Uterus (tissue), 4 donors: ENCODE measurements around the gene SSH2. TPM values are rescaled to one million over a fixed set of nuclear protein-coding genes. Genes with fewer than 3 reads are reported as not detected.

Source experiments
- DNase-seq, 2 donors: peaks; one replicate each; pipeline ENCODE4 v3.0.0-alpha.2; 2019 to 2020
- H3K27ac ChIP-seq, 2 donors: fragments of 200-600 bp; sonication (generic); 1 replicate in 1 of 2; 2 replicates in 1 of 2; pipeline ENCODE4 v1.5.1; 2016 to 2018
- H3K27me3 ChIP-seq, 2 donors: fragments of 200-600 bp; sonication (generic); one replicate each; pipeline ENCODE4 v1.5.1; 2018 to 2019; ENCODE audit warnings: control low read depth in 1 of 2
- H3K36me3 ChIP-seq, 2 donors: fragments of 200-600 bp; sonication (generic); one replicate each; pipeline ENCODE4 v1.5.1; 2019; ENCODE audit warnings: control low read depth in 1 of 2
- H3K4me1 ChIP-seq, 2 donors: fragments of 200-600 bp; sonication (generic); one replicate each; pipeline ENCODE4 v1.5.1; 2018 to 2019; ENCODE audit warnings: control low read depth in 1 of 2
- H3K4me3 ChIP-seq, 2 donors: fragments of 200-600 bp; sonication (generic); 1 replicate in 1 of 2; 2 replicates in 1 of 2; pipeline ENCODE4 v1.5.1; 2018 to 2019; ENCODE audit warnings: mild to moderate bottlenecking in 1 of 2
- H3K9me3 ChIP-seq, 2 donors: fragments of 200-600 bp; sonication (generic); one replicate each; pipeline ENCODE4 v1.5.1; 2019; ENCODE audit warnings: control low read depth in 1 of 2
- POLR2A ChIP-seq, 2 donors: fragments of 450-650 bp; IDR thresholded peaks; one replicate each; pipeline ENCODE4 v1.6.1; 2016; ENCODE audit warnings: antibody characterized with exemption in 2 of 2, mild to moderate bottlenecking in 1 of 2, moderate library complexity in 1 of 2
- intact Hi-C: fragments of 100-400 bp; cut with DNase I; formaldehyde crosslinking; loops from one replicate; pipeline ENCODE4 v1.15.1; 2023; ENCODE audit warnings: low total_unique reads
- total RNA-seq, 4 donors: library from RNA; depleted of rRNA in 3 of 4; stranded (reverse); fragments of >200 nt in 3 of 4; gene quantifications; one replicate each; pipeline versions ENCODE4 v1.1.0 to v1.2.4, GENCODE V29; 2014 to 2023
- TF ChIP-seq, protein P1 (sequence below), 4 experiments: fragments of 200-600 bp in 2 of 4; fragments of 450-650 bp in 2 of 4; sonication (generic) in 2 of 4; IDR thresholded peaks; one replicate each; pipeline ENCODE4 v1.5.1; 2016 to 2019; ENCODE audit warnings: antibody characterized with exemption in 4 of 4, mild to moderate bottlenecking in 2 of 4, moderate library complexity in 1 of 4
- donor health status: DM: yes; HTN: yes; CAD: no.

Gene SSH2
- total RNA-seq, 4 donors from 2014 or later, result 6.9 to 36.9 (median 11.5) TPM

DNA sequence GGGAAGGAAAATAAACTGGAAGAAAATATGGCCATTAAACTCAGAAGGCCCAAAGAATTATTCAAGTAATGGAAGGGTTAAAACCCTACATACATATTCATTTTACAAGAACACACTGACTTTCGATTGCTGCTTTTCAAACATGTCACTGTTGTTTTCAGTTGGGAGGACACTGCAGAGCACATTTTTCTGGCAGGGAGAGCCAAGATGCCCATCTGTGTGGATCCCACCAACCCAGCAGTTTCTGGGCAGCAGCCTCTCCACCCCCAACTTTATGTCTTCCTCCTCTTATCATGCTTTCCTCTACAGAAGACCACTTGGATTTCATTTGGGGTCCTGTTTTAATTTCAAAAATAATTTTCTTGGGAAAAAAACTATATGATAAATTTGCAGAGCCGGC, 300.2 kb downstream of the SSH2 start:
- no peak for DNase-seq
- no peak overlapping the region for H3K27ac ChIP-seq
- no peak overlapping the region for H3K4me3 ChIP-seq
- no peaks in the 10 kb centered on the region for H3K4me1 ChIP-seq
- H3K9me3 ChIP-seq, result no peaks in the 10 kb centered on the region
- no peak for TF ChIP-seq POLR2A (IDR thresholded peaks at IDR 0.05)
- TF ChIP-seq, protein P1, sequence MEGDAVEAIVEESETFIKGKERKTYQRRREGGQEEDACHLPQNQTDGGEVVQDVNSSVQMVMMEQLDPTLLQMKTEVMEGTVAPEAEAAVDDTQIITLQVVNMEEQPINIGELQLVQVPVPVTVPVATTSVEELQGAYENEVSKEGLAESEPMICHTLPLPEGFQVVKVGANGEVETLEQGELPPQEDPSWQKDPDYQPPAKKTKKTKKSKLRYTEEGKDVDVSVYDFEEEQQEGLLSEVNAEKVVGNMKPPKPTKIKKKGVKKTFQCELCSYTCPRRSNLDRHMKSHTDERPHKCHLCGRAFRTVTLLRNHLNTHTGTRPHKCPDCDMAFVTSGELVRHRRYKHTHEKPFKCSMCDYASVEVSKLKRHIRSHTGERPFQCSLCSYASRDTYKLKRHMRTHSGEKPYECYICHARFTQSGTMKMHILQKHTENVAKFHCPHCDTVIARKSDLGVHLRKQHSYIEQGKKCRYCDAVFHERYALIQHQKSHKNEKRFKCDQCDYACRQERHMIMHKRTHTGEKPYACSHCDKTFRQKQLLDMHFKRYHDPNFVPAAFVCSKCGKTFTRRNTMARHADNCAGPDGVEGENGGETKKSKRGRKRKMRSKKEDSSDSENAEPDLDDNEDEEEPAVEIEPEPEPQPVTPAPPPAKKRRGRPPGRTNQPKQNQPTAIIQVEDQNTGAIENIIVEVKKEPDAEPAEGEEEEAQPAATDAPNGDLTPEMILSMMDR (IDR thresholded peaks at IDR 0.05), result no peak
- intact Hi-C loops, result no loop called here
- H3K27me3 ChIP-seq, result no peaks in the 10 kb centered on the region
- no peaks in the 10 kb centered on the region for H3K36me3 ChIP-seq

DNA sequence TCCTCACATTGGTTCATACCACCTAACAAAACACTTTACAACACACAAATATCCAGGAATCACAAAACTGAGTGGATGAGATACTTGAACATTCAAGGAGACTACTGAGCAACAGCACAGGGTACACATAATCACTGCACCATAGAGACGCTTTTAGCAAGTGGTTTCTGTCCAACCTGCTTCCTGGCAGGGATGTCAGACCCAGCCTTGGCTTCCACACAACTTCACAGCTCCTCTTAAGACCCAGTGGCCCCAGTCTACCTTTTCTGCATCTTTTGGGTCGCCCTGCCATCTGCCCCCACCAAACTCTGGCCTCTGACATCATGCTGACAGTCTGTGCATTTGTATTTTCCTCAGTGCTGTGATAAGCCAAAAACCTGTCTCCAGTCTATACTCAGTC, 301.4 kb downstream of the SSH2 start:
- intact Hi-C loops, result no loop called here
- H3K4me3 ChIP-seq, result no peak overlapping the region

DNA sequence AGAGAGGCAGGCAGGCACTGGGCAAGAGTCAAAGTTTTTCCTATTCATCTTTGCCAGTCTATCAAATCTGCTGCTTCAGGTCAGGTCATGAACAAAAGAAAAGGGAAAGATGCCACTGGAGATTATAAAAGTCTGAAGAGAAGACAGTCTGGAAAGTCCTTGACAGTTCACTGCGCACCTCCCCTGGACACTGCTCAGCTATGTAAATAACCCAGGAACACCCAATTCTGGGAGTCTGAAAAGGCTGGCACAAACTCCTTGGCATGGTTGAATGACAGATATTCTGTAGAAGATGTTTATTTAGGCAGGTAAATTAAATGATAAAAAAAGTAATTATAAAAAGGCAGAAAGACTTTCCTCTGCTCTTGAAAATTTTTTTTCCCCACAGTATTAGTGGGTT, 302.1 kb downstream of the SSH2 start:
- H3K9me3 ChIP-seq, result no peaks in the 10 kb centered on the region
- no peak for DNase-seq
- intact Hi-C loops, result no loop called here
- H3K4me3 ChIP-seq, result no peak overlapping the region
- no peak overlapping the region for H3K27ac ChIP-seq
- H3K4me1 ChIP-seq, result peaks cover 0 to 3% of the 10 kb centered on the region in 2 donors
- no peaks in the 10 kb centered on the region for H3K36me3 ChIP-seq
- no peak for TF ChIP-seq POLR2A (IDR thresholded peaks at IDR 0.05)
- TF ChIP-seq, protein P1 (IDR thresholded peaks at IDR 0.05), result no peak
- H3K27me3 ChIP-seq, result no peaks in the 10 kb centered on the region

More for the DNA sequence above, 301.4 kb downstream of the SSH2 start:
- Histone ChIP-seq H3K4me1 (no peaks in the 10 kb centered on the region), H3K36me3 (no peaks in the 10 kb centered on the region), H3K9me3 (no peaks in the 10 kb centered on the region), H3K27ac (no peak overlapping the region), H3K27me3 (no peaks in the 10 kb centered on the region)
- no peak for DNase-seq
- TF ChIP-seq, protein P1 (IDR thresholded peaks at IDR 0.05), result no peak
- TF ChIP-seq POLR2A (IDR thresholded peaks at IDR 0.05), result no peak

DNA sequence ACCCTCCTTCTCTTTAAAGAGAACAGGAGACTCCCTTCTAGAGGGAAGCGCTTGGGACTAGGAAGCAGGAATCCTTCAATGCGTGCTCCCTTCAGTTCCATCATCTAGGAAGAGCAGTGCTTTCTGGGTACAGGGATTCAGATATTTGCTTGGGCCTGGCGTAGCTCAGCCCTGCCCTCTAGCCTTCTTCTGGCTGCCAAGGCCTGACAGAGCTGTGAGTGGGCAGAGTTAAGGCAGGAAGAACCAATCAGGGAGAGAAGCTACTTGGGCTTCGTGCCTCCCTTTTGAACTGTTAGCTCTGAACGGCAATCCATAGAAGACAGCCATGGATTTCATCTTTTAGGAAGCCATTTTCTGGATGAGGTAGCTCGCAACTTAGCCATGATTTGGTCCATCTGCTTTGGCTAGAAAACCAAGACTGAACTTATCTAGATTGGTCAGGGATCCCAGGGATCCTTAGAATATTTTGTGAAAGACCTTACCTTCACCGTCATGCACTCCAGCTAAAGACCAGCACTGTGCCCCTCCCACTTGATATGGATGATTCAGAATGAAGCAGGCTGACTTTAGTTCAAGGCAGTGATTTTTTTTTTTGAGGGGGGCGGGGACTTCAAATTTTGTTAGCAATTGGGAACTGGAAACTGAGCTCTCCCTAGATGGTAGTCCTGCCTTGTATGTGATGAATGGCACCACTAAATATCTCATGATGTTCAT, 304.8 kb downstream of the SSH2 start:
- TF ChIP-seq, protein P1 (IDR thresholded peaks at IDR 0.05), result no peak
- TF ChIP-seq POLR2A (IDR thresholded peaks at IDR 0.05), result no peak
- Histone ChIP-seq H3K36me3 (no peaks in the 10 kb centered on the region), H3K4me1 (peaks cover 0 to 3% of the 10 kb centered on the region in 2 donors), H3K9me3 (no peaks in the 10 kb centered on the region), H3K27ac (no peak overlapping the region), H3K4me3 (no peak overlapping the region), H3K27me3 (no peaks in the 10 kb centered on the region)
- DNase-seq, result no peak
- intact Hi-C loops, result no loop called here

DNA sequence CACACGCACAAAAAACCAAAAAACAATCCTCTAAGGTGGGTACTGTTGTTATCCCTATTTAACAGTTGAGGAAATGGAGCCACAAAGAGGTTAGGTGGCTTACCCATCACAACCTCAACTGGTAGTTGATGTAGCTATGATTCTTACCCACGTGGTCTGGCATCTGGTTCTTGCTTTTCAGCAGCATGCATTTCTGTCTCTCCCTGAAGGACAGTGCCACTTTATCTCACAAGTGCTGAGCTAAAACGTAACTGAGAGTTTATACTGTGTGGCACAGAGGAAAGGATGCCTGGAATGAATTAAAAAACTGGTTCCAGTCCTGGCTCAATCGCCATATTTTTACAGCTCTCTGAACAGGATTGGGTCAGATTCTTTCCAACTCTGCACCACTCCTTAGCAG, 305.4 kb downstream of the SSH2 start:
- no peak overlapping the region for H3K4me3 ChIP-seq
- intact Hi-C loops, result no loop called here
- no peak overlapping the region for H3K27ac ChIP-seq
- no peak for TF ChIP-seq POLR2A (IDR thresholded peaks at IDR 0.05)
- TF ChIP-seq, protein P1 (IDR thresholded peaks at IDR 0.05), result no peak
- no peaks in the 10 kb centered on the region for H3K9me3 ChIP-seq
- H3K4me1 ChIP-seq, result peaks cover 0 to 3% of the 10 kb centered on the region in 2 donors
- no peaks in the 10 kb centered on the region for H3K27me3 ChIP-seq
- DNase-seq, result no peak
- no peaks in the 10 kb centered on the region for H3K36me3 ChIP-seq
